BJ (cell line): Measurements from ENCODE around the gene YRDC. TPM values are rescaled to one million over a fixed set of nuclear protein-coding genes. Genes with fewer than 3 reads are reported as not detected.

Source experiments
- CTCF ChIA-PET: fragments of 350-600 bp; formaldehyde crosslinking; extraction: SDS; loops from one replicate; lab custom pipeline; 2021; ENCODE audit warnings: antibody characterized with exemption, inconsistent platforms; lab: Yijun Ruan, JAX
- POLR2A ChIA-PET: fragments of 300-600 bp; sonication (Branson Sonifier 250); formaldehyde crosslinking; extraction: SDS; loops from one replicate; lab custom pipeline; 2021; ENCODE audit warnings: antibody characterized with exemption; lab: Charles Lee
- DNase-seq: peaks from one replicate; pipeline ENCODE4 v3.0.0-alpha.2; 2011; ENCODE audit warnings: low read depth
- H3K27me3 ChIP-seq: 2 replicates; pipeline ENCODE4 v1.6.0; 2011; ENCODE audit warnings: low read length; ENCODE audit not compliant: control insufficient read depth, insufficient read depth
- H3K36me3 ChIP-seq: 2 replicates; pipeline ENCODE4 v1.5.1; 2011; ENCODE audit warnings: low read length; ENCODE audit not compliant: control insufficient read depth, insufficient read depth
- H3K4me3 ChIP-seq: 2 replicates; pipeline ENCODE4 v1.5.1; 2011; ENCODE audit warnings: low read depth, mild to moderate bottlenecking, control low read depth, low read length
- CTCF ChIP-seq: IDR thresholded peaks from 2 replicates; pipeline ENCODE4 v1.5.1; 2011; ENCODE audit warnings: low read depth, mild to moderate bottlenecking, control low read depth, inconsistent platforms, low read length, moderate library complexity; ENCODE audit not compliant: insufficient read depth
- polyA plus RNA-seq: library from polyadenylated mRNA; depleted of rRNA; stranded (reverse); fragments of >200 nt; gene quantifications from 2 replicates; pipeline ENCODE4 v1.2.3, GENCODE V29; 2011

YRDC gene
- polyA plus RNA-seq, 1 experiment: 19.8 TPM

GRCh38 chr1:37850352-37850955 lies 42.4 kb upstream of the YRDC start:
- no peak overlapping the region for H3K4me3 ChIP-seq
- H3K36me3 ChIP-seq: peaks cover 1% of the 10 kb centered on the region
- TF ChIP-seq CTCF: no peak
- POLR2A ChIA-PET: no interaction called here
- DNase-seq: no peak
- no peaks in the 10 kb centered on the region for H3K27me3 ChIP-seq
- CTCF ChIA-PET: interaction anchor here (0.6 to 2.2 kb wide), 5 partner anchors 9 to 505 kb away, joined by 3 to 9 read pairs (median 7); partner anchors contain the start of gene MTF1

DNA sequence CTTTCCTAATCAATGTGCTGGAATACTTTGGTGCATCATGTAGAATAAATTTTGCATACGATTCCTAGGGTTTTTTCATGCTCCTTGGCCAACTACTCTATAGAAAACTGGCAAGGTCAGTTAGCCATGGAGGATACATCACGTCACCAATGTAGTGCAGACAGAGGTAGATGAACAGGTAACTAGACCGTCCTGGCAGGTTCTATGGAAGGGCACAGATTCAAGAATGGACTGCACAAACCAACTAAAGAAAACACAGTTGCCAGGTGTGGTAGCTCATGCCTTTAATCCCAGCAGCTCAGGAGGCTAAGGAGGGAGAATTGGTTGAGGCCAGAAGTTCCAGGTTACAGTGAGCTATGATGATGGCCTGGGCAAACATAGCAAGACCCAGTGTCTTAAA lies 41.5 kb upstream of the YRDC start:
- H3K4me3 ChIP-seq: no peak overlapping the region
- CTCF ChIA-PET: interaction anchor here (0.6 to 2.2 kb wide), 3 partner anchors 10 to 133 kb away, joined by 3 to 9 read pairs (median 8); partner anchors contain the start of gene MTF1
- no peaks in the 10 kb centered on the region for H3K27me3 ChIP-seq
- TF ChIP-seq CTCF: no peak
- DNase-seq: no peak
- POLR2A ChIA-PET: no interaction called here
- peaks cover 1% of the 10 kb centered on the region for H3K36me3 ChIP-seq

GRCh38 chr1:37846647-37847339 lies 38.8 kb upstream of the YRDC start:
- CTCF ChIA-PET: interaction anchor here (0.9 kb wide), 1 partner anchor 13 kb away, joined by 3 read pairs; the partner anchor contains the start of gene MTF1

GRCh38 chr1:37845786-37846185 lies 37.8 kb upstream of the YRDC start:
- ChIA-PET POLR2A (no interaction called here), CTCF (interaction anchor here (0.7 to 1.2 kb wide), 3 partner anchors 10 to 14 kb away, joined by 3 read pairs; partner anchors contain the start of gene MTF1)
- no peak for TF ChIP-seq CTCF
- Histone ChIP-seq H3K27me3 (no peaks in the 10 kb centered on the region), H3K4me3 (no peak overlapping the region), H3K36me3 (peaks cover 3% of the 10 kb centered on the region)
- no peak for DNase-seq

More at GRCh38 chr1:37846647-37847339, 38.8 kb upstream of the YRDC start:
- Histone ChIP-seq H3K36me3 (peaks cover 1% of the 10 kb centered on the region), H3K4me3 (no peak overlapping the region), H3K27me3 (no peaks in the 10 kb centered on the region)
- POLR2A ChIA-PET: no interaction called here
- no peak for DNase-seq
- no peak for TF ChIP-seq CTCF

GRCh38 chr1:37845049-37845646 lies 37.1 kb upstream of the YRDC start:
- CTCF ChIA-PET: interaction anchor here (0.6 to 1.2 kb wide), 3 partner anchors 8 to 29 kb away, joined by 3 read pairs; partner anchors contain the start of gene MTF1

More at GRCh38 chr1:37845049-37845646, 37.1 kb upstream of the YRDC start:
- no peak for DNase-seq
- Histone ChIP-seq H3K27me3 (no peaks in the 10 kb centered on the region), H3K4me3 (no peak overlapping the region), H3K36me3 (peaks cover 4% of the 10 kb centered on the region)
- POLR2A ChIA-PET: no interaction called here
- no peak for TF ChIP-seq CTCF
